Measurements from ENCODE around the gene TRDN. TPM values are rescaled to one million over a fixed set of nuclear protein-coding genes. Genes with fewer than 3 reads are reported as not detected.

The TRDN gene
- total and polyA plus RNA-seq, 2 donors (not counting 1 experiment from before 2014, with no cell fraction given): not detected

- H3K9me3 ChIP-seq (ENCODE audit: control insufficient read depth, insufficient read depth, low read depth, low read length): no peaks in the 10 kb centered on the region
- no peaks in the 10 kb centered on the region for H3K36me3 ChIP-seq (ENCODE audit: control insufficient read depth, insufficient read depth, low read length)
- no peaks in the 10 kb centered on the region for H3K79me2 ChIP-seq (ENCODE audit: control insufficient read depth, insufficient read depth, low read length)
- no peak overlapping the region for H3K27ac ChIP-seq (ENCODE audit: insufficient read depth, low read length)
- H3K4me1 ChIP-seq (ENCODE audit: control insufficient read depth, extremely low read depth, insufficient read depth, low read length): no peaks in the 10 kb centered on the region
- no peak overlapping the region for H2AFZ ChIP-seq (ENCODE audit: low read length)
- no peaks in the 10 kb centered on the region for H3K27me3 ChIP-seq (ENCODE audit: control insufficient read depth, insufficient read depth, low read length)
- no peak overlapping the region for H3K4me3 ChIP-seq (replicated peaks in 1 of 4; ENCODE audit: control extremely low read depth in 1 of 4, insufficient read depth in 1 of 4, low read depth in 3 of 4, low read length in 4 of 4)
- H3K4me2 ChIP-seq (ENCODE audit: extremely low read depth, insufficient read depth, low read length): no peak overlapping the region
- DNase-seq (ENCODE audit: low read depth in 2 of 2): no peak
- no peak overlapping the region for H3K9ac ChIP-seq (ENCODE audit: insufficient read depth, low read length)
- no peaks in the 10 kb centered on the region for H4K20me1 ChIP-seq (ENCODE audit: control insufficient read depth, extremely low read depth, insufficient read depth, low read length)
- TF ChIP-seq EZH2 (IDR thresholded peaks at IDR 0.05; ENCODE audit: low read length, missing control alignments): no peak
- no peak for TF ChIP-seq CTCF (conservative IDR thresholded peaks at IDR 0.05 in 1 of 2, IDR thresholded peaks at IDR 0.05 in 1 of 2; ENCODE audit: low read depth in 1 of 2, low read length in 2 of 2)
Measured at GRCh38 chr6:123189816-123190215, 446.9 kb downstream of the TRDN start.

- Histone ChIP-seq H3K4me3 (replicated peaks in 1 of 4; ENCODE audit: control extremely low read depth in 1 of 4, insufficient read depth in 1 of 4, low read depth in 3 of 4, low read length in 4 of 4) (no peak overlapping the region), H3K4me1 (ENCODE audit: control insufficient read depth, extremely low read depth, insufficient read depth, low read length) (no peaks in the 10 kb centered on the region), H2AFZ (ENCODE audit: low read length) (no peak overlapping the region), H3K27ac (ENCODE audit: insufficient read depth, low read length) (no peak overlapping the region), H4K20me1 (ENCODE audit: control insufficient read depth, extremely low read depth, insufficient read depth, low read length) (no peaks in the 10 kb centered on the region), H3K9me3 (ENCODE audit: control insufficient read depth, insufficient read depth, low read depth, low read length) (no peaks in the 10 kb centered on the region), H3K27me3 (ENCODE audit: control insufficient read depth, insufficient read depth, low read length) (no peaks in the 10 kb centered on the region), H3K79me2 (ENCODE audit: control insufficient read depth, insufficient read depth, low read length) (no peaks in the 10 kb centered on the region), H3K36me3 (ENCODE audit: control insufficient read depth, insufficient read depth, low read length) (no peaks in the 10 kb centered on the region), H3K4me2 (ENCODE audit: extremely low read depth, insufficient read depth, low read length) (no peak overlapping the region), H3K9ac (ENCODE audit: insufficient read depth, low read length) (no peak overlapping the region)
- TF ChIP-seq EZH2 (IDR thresholded peaks at IDR 0.05; ENCODE audit: low read length, missing control alignments) (no peak), CTCF (conservative IDR thresholded peaks at IDR 0.05 in 1 of 2, IDR thresholded peaks at IDR 0.05 in 1 of 2; ENCODE audit: low read depth in 1 of 2, low read length in 2 of 2) (no peak)
- DNase-seq (ENCODE audit: low read depth in 2 of 2): no peak
Measured at GRCh38 chr6:123182998-123183397, 453.8 kb downstream of the TRDN start.

- Histone ChIP-seq H4K20me1 (ENCODE audit: control insufficient read depth, extremely low read depth, insufficient read depth, low read length) (no peaks in the 10 kb centered on the region), H3K9me3 (ENCODE audit: control insufficient read depth, insufficient read depth, low read depth, low read length) (no peaks in the 10 kb centered on the region), H3K27ac (ENCODE audit: insufficient read depth, low read length) (no peak overlapping the region), H3K9ac (ENCODE audit: insufficient read depth, low read length) (no peak overlapping the region), H3K4me2 (ENCODE audit: extremely low read depth, insufficient read depth, low read length) (no peak overlapping the region), H3K36me3 (ENCODE audit: control insufficient read depth, insufficient read depth, low read length) (no peaks in the 10 kb centered on the region), H3K27me3 (ENCODE audit: control insufficient read depth, insufficient read depth, low read length) (no peaks in the 10 kb centered on the region), H3K79me2 (ENCODE audit: control insufficient read depth, insufficient read depth, low read length) (no peaks in the 10 kb centered on the region), H3K4me3 (replicated peaks in 1 of 4; ENCODE audit: control extremely low read depth in 1 of 4, insufficient read depth in 1 of 4, low read depth in 3 of 4, low read length in 4 of 4) (no peak overlapping the region), H3K4me1 (ENCODE audit: control insufficient read depth, extremely low read depth, insufficient read depth, low read length) (no peaks in the 10 kb centered on the region), H2AFZ (ENCODE audit: low read length) (no peak overlapping the region)
- TF ChIP-seq CTCF (conservative IDR thresholded peaks at IDR 0.05 in 1 of 2, IDR thresholded peaks at IDR 0.05 in 1 of 2; ENCODE audit: low read depth in 1 of 2, low read length in 2 of 2): no peak
- TF ChIP-seq EZH2 (IDR thresholded peaks at IDR 0.05; ENCODE audit: low read length, missing control alignments): no peak
- no peak for DNase-seq (ENCODE audit: low read depth in 2 of 2)
Measured at GRCh38 chr6:123176706-123177105, 460.0 kb downstream of the TRDN start.
